G401 (cell line): ENCODE data around the gene THADA. TPM values are rescaled to one million over a fixed set of nuclear protein-coding genes. Genes with fewer than 3 reads are reported as not detected.

Source experiments
- DNase-seq: peaks from one replicate; pipeline ENCODE4 v3.0.0-alpha.2; 2015; ENCODE audit warnings: low spot score
- in situ Hi-C: cut with HindIII; loops from 2 replicates; pipeline ENCODE4 v1.10.0; 2016; ENCODE audit warnings: low sequenced_read_pairs, mixed read lengths
- total RNA-seq: library from RNA; depleted of rRNA; stranded (reverse); fragments of >200 nt; shearing (Covaris generic); gene quantifications from 2 replicates; pipeline ENCODE4 v1.2.3, GENCODE V29; 2014

The THADA gene
- total RNA-seq, 1 experiment from 2014 or later = 35.9 TPM

DNA sequence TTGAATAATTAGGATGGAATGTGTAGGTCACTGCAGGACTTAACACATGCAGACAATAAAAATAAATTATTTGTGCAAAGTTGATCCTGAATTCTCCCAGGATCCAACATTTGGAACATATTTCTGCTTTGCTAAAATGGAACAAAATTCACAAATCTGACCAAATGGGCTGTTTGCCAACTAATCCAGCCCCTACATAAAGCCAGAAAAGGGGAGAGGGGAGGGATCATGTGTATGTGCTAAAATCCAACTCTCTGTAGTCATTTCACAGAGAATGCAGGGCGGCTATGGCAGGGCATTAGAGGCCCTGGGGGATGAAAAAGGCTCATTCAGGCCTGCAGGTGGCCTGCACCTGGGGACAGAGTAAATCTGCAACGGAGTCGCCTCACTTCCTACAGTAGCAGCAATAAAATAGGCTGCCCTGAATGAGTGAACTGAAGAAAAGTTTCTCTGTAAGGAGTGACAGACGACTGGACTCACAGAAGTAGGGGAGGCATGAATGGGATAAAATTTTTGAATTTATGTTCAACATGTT lies 365.4 kb downstream of the THADA start:
- in situ Hi-C loops = no loop called here
- no peak for DNase-seq

DNA sequence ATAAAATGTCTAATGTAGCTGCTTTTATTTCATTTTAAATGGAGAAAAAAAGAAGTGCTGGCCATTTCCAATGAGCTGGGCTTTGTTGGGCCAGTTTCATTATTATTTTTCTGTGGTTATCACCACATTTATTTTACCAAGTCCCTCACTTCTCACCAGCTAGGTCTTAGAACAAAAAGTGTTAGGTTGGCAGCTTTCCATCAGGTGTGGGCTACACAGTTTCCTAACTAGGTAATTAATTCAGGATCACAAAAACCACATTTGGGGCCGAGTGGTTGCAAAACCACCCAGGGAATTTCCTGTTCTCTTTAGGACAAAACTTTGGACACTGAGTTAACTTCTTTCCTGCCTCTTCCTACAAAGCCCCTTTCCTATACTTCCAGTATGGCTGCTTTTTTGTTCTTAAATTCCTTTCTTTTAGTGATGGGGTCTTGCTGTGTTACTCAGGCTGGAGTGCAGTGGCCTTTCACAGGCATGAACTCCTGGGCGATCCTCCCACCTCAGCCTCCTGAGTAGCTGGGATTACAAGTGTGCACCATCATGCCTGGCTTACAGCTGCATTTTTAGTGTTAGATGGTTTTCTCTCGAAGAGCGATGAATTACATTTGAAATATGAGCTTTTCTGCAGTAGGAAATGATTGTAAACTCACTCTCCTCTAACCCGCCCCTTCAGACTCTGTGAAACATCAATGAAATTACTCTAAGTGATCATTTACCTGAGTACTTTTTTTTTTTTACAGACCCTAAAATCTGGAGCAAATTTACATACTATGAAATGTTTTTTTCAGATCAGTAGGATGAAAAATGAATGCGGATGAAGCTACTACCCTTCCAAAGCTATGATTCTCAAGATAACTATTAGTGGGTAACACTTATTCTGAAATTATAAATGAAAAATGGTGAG lies 366.8 kb downstream of the THADA start:
- no peak for DNase-seq
- in situ Hi-C loops = loop anchor here (10.0 kb wide), 1 partner anchor 394 kb away; no protein-coding TSS in a partner anchor

DNA sequence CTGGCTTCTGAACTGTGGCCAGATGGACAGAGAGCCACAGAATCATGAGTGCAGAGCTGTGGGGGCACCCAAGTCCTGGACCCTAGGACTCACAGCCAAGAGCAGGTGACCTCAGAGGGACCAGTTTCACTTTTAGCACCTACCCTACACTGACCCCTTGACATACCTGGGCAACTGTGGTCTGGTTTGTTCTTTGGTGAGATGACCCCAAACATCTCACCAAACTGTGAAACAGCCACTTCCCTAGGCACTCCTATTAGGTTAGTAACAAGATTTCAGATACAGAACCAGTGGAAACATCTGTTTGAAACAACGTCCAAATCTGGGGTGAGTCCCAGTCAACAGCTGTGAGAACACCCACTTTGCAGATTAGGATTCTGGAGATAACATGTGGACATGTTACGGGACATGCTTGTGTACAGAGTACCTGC lies 367.5 kb downstream of the THADA start:
- in situ Hi-C loops = loop anchor here (10.0 kb wide), 1 partner anchor 394 kb away; no protein-coding TSS in a partner anchor

DNA sequence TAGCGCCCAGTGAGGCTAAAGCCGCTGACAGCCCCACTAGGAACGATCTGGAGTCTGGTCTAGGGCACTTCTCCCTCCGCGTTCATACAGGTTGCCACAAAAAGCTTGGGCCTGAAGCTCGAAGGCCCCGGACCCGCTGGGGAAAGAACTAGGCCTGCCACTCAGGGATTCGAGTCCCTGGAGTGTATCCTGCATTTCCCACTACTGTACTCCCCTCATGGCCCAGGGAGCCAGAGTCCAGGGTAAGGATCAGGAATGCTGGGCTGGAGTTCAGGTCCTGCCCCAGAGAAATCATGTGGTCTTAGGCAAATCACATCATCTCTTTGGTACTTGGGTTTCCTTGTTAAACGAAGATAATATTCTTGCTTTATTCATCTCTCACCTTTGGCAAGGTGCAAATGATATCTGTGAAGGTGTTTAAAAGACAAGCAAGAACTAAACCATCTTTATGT lies 368.0 kb downstream of the THADA start:
- in situ Hi-C loops = loop anchor here (10.0 kb wide), 1 partner anchor 393 kb away; no protein-coding TSS in a partner anchor
- DNase-seq = peak; percentile 38

More for the DNA sequence above, 367.5 kb downstream of the THADA start:
- no peak for DNase-seq

DNA sequence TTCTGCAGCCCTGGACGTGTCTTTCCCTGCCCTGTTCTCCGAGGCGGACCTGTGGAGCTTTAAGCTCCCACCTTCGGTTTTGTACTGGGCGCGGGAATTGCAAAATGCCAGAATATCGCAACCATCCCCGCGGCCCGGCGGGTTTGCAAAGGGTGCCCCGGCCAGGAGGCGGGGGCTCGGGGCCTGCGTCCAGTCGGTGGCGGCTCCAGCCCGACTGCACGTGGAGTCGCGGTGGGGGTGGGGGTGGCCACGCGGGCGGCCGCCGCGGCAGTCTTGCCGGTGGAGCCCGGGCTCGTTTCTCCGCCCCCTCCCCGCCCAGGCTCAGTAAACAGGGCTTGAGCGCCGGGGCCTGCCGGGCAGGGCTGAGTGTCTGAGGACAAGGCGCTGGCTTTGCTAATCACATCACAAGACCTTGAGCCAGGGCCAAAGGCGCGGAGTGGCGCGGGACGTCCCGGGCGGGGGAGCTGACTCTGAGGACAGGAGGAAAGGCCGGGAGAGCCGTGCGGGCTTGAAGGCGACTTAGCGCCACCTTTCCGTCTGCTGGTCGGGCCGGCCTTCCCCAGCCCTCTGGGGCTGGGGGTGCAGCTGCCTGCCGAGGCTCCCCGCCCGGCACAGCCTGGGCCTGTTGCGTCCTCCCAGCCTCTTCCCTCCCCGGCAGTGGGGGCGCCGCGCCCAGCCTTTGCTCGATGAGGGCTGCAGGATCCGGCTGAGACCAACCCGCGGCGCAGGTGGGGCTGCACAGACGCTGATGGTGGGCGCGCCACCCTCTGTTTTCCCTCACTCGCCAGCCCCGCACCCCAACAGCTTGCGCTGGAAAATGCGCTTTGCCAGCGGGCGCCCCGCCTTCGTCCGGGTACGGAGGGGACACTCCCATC lies 368.6 kb downstream of the THADA start:
- DNase-seq = peak; percentile 59
- in situ Hi-C loops = loop anchor here (10.0 kb wide), 1 partner anchor 392 kb away; no protein-coding TSS in a partner anchor

DNA sequence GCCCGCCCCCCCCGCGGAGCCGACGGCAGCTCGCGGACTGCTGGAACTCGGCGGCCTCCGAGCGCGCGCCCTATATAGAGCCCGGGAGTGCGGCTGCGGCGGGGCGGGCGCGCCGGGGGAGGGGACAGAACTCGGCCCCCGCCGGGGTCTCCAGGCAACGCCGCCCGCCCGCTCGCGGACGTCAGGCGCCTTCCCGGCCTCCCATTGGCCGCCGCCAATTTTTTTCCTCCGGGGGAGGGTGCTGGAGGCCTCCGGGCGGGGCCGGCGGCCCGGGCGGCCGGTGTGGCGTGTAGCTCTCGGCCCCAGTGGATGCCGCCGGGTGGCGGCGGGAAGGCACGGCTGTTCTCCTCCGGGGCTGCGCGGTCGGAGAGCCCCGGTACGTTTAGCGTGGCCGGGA lies 369.3 kb downstream of the THADA start, which contains the start of gene ZFP36L2:
Gene ZFP36L2, minus strand, starts transcription at position 49 of the 397 bp plus-strand sequence. CDS start 291 bp downstream, outside the sequence.
- in situ Hi-C loops = loop anchor here (10.0 kb wide), 1 partner anchor 392 kb away; no protein-coding TSS in a partner anchor
- DNase-seq = peak; percentile 69

DNA sequence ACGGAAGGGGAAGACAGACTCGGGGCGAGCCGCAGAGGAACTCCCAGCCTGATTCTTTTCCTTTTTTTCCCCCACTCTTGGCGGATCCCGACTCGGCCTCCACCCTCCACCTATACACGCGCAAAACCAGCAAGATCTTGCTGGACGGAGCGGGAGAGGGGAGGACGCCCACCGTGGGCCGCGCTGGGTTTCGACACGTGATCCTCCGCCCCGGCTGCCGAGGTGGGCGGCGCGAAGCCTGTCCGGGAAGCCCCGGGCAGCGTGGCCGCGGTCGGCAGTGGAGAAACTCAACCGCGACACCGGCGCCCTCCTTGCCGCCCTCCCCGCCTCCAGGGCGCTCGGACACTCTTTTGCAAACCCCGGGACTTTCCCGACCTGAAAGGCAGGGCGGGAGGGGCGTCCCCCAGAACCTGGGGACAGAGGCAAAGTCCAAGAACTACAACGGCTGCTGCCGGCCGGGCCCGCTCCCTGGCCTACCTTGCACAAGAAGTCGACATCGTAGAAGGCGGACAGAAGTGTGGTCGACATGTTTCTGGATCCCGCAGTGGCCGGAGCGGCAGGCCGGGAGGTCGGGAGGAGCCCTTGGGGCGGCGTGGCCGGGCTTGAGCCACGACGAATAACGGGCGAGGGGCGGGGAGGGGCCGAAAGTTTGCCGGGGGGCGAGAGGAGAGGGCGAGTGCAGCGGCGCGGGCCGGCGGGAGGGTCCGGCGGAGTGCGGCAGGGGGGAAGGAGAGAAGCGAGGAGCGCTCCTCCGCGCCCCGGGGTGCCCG lies 369.9 kb downstream of the THADA start:
- in situ Hi-C loops = loop anchor here (10.0 kb wide), 1 partner anchor 391 kb away; no protein-coding TSS in a partner anchor
- DNase-seq = no peak

DNA sequence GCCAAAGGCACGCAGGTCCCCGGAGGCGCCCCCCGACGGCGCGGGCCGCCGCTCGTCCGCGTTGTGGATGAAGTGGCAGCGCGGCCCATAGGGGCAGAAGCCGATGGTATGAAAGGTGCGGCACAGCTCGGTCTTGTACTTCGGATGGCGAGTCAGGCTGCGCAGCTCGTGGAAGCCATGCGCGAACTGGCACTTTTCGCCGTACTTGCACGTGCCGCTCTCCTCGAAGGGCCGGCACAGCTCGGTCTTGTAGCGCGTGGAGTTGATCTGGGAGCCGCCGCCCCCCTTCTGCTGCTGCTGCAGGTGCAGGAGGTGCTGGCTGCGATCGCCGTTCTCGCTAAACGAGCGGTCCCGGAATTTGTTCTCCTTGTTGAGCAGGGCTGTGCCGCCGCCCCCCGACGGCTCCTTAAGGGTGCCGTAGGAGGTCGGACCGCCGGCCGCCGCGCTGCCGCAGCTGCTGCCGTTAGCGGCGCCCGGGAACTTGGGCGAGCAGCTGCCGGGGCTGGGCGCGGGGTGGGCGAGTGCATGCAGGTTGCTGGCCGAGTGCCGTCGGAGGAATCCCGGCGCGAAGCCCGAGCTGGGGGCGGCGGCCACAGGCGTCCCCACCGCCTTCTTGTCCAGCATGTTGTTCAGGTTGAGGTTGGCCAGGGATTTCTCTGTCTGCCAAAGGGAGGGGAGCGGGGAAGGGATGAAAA lies 370.6 kb downstream of the THADA start:
- in situ Hi-C loops = loop anchor here (10.0 kb wide), 1 partner anchor 390 kb away; no protein-coding TSS in a partner anchor
- DNase-seq = no peak

DNA sequence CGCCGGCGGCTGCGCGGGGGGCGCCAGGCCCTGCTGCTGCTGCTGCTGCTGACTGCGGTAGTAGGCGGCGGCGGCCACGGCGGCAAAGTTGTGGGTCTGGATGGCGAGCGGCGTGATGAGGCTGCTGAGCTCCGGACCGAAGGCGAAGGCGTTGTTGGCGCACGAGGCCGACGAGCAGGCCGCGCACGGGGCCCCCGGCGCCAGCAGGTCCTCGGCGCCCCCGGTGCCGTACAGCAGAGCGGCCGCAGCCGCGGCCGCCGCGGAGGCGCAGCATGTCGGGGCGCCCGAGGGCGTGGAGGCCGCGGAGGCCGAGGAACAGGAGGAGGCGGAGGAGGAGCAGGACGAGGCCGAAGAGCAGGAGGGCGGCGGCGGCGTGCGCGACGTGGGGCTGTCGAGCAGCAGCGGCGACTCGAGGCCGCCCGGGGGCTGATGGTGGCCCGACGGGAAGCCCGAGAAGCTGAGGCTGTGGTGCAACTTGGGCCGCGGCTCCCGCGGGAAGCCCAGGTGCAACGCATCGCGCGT lies 371.2 kb downstream of the THADA start:
- in situ Hi-C loops = loop anchor here (10.0 kb wide), 1 partner anchor 390 kb away; no protein-coding TSS in a partner anchor
- DNase-seq = no peak

DNA sequence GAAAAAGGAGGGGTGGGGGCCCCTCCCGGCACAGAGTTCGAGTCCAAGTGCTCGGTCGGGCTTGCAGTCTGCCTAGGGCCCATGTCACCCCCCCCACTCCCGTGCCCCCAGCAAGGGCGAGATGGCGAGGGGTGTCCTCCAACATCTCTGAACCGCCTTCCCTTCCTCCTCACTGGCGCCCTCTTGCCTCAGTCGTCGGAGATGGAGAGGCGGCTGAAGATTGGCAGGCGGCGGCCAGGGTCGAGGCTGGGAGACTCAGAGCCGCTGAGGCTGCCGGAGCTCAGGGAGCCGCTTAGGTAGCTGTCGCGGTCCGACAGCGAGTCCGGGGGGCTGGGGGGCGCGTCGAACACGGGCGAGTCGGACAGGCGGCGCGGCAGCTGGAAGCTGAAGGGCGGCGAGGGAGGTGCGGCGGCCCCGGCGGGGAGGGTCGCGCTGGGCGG lies 371.7 kb downstream of the THADA start:
- in situ Hi-C loops = loop anchor here (10.0 kb wide), 1 partner anchor 389 kb away; no protein-coding TSS in a partner anchor
- DNase-seq = no peak

DNA sequence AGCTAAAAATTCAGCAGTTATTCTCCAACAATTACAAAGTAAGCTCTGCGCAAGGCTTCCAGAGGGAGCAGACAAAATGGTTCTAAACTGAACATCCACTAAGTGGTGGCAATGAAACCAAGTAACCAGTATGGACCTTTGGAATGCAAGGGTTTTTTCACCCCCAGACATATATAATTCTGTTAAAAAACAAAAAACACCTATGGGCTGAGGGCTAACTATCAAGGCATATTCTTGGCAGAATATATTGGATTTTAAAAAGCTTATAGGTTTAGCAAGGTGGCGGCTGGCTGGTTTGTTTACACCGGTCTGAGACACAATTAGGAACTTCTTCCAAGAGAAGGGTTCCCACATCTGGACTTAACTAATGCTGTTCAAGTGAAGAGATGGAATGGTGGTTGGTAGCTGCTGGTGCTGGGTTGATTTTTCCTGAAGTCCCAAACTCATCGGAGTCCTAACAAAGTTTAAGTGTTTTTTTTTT lies 372.3 kb downstream of the THADA start:
- no peak for DNase-seq
- in situ Hi-C loops = loop anchor here (10.0 kb wide), 1 partner anchor 389 kb away; no protein-coding TSS in a partner anchor

DNA sequence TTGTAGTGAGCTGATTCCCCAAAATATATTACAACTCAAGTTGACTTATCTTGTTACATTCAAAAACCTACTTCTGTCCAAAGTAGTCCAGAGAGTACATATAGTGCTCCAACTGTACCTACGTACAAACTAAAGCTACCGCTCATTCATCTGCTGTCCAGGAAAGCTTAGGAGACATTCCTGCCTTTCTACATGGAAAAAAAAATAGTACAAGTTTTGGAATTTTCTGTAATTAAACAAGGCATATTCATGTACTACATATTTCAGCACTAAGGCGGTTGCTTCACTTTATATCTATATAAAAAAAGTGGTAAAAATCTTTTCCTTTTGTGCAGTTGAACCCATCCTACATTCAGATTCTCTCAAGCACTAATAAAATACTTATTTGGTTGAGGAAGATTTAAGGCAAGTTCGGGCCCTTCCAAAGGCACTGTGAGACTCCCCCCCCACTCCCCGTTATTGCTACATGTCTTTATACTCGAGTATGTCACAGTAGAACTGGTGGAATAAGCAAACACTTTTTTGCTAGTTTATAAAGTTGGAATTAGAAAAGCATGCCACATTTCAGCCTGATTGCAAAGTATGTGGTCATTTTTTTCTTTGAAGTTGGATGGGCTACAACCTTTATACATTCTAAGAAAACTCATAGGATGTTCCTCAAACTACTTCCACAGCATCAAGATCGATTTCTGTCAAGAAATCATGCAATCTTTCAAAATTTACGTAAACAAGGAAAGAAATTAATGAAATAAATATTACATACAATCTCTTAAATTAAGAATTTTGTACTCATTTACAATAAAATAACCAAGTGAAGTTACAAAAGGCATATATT lies 373.1 kb downstream of the THADA start:
- in situ Hi-C loops = loop anchor here (10.0 kb wide), 1 partner anchor 388 kb away; no protein-coding TSS in a partner anchor
- DNase-seq = no peak

DNA sequence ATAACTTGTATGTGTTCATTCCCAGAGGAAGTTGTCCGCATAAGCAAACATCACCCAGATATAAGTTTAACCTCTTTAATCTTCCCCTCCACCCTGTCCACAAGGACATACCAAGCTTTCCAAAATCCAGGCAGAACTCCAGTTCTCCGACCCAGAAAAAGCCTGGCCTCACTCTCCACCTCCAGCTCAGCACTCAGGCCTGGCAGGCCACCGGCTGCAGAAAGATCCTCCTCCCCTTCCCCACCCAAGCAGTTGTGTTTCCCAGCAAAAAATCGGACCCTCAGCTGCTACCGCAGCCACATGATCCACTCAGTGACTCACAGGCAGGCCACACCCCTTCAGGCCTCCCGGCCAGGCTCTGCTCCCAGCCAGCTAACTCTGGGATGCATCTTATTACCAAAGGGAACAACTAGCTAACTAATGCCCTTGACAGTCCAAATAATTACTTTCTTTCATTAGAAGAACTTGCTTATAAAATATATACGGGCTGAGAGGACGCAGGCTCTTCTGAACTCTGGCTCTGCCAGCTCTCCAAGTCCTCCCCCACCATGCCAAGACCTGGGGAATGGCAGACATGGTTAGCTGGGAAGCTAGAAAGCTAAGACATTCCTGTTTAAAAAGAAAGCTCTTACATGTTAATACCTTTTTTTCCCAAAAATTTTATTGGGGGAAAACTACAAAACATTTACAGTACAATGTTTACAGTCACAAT lies 373.9 kb downstream of the THADA start:
- peak; percentile 69 for DNase-seq
- in situ Hi-C loops = loop anchor here (10.0 kb wide), 1 partner anchor 387 kb away; no protein-coding TSS in a partner anchor

DNA sequence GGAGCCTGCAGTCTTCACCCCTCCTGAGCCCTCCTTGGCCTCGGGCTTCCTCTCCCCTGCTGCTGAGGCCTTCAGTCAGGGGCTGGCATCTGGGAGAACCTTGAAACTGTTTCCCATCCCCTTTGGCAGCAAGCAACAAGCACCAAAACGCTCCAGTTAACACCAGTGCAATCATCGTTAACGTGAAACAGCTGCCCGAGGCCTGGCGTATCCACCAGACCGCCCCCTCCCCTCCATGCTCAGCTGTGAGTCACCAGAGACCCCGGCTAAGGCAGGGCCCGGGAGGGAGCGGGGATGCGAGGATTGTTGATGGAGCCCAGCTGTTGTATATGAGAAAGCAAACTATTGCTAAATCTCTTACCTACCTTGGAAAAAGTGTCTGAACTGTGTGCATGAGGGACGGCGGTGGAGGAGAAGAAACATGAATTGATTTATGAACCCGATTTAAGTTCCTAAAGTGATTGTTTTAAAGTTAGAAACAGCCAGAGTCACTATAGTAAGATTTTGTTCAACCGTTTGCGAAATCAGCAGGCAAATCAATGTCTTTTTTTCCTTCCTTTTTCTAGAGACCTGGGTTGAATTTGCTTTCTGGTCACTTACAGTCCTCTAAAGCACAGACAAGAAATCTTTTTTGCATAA lies 374.6 kb downstream of the THADA start:
- peak; percentile 54 for DNase-seq
- in situ Hi-C loops = loop anchor here (10.0 kb wide), 1 partner anchor 386 kb away; no protein-coding TSS in a partner anchor

DNA sequence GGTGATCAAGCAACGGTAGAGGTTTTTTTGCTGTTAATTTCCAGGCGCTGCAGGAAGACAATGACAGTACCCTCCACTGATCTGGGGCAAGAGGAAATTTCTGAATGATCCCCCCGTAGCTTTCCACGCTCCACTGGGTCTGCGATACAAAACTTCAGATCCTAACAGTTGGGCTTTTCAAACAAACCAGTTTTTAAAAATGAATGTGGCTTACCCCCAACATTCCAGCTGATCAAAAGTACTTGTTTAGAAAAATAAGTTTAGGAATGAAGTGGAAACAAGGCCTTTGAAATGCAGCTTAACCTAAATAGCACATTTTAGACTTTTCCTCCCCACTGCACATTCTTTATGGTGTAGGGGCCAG lies 375.1 kb downstream of the THADA start:
- no peak for DNase-seq
- in situ Hi-C loops = loop anchor here (10.0 kb wide), 1 partner anchor 386 kb away; no protein-coding TSS in a partner anchor
